IMR-90 (cell line): ENCODE measurements around the gene FOXB2.

Experiments
- BHLHE40 ChIP-seq: fragments of 150-350 bp; IDR thresholded peaks from 2 replicates; pipeline ENCODE4 v1.6.1; 2016; ENCODE audit warnings: mild to moderate bottlenecking, low read depth, low read length
- CEBPB ChIP-seq: IDR thresholded peaks from 2 replicates; pipeline ENCODE4 v1.6.1; 2012; ENCODE audit warnings: low read depth, low read length, improper control_type of control experiment
- CHD1 ChIP-seq: IDR thresholded peaks from 2 replicates; pipeline ENCODE4 v1.6.1; 2012; ENCODE audit warnings: low read depth, low read length, improper control_type of control experiment
- FOS ChIP-seq: fragments of 150-350 bp; IDR thresholded peaks from 2 replicates; pipeline ENCODE4 v1.6.1; 2016; ENCODE audit warnings: low read depth, low read length
- MAFK ChIP-seq: IDR thresholded peaks from 2 replicates; pipeline ENCODE4 v1.6.1; 2012; ENCODE audit warnings: low read depth, low read length, improper control_type of control experiment
- MAZ ChIP-seq: IDR thresholded peaks from 2 replicates; pipeline ENCODE4 v1.6.1; 2012; ENCODE audit warnings: low read depth, mild to moderate bottlenecking, low read length, improper control_type of control experiment, moderate library complexity, borderline replicate concordance
- MXI1 ChIP-seq: IDR thresholded peaks from 2 replicates; pipeline ENCODE4 v1.6.1; 2012; ENCODE audit warnings: low read depth, mild to moderate bottlenecking, low read length, moderate library complexity, borderline replicate concordance
- NFE2L2 ChIP-seq: fragments of 150-350 bp; IDR thresholded peaks from 2 replicates; pipeline ENCODE4 v1.6.1; 2016; ENCODE audit warnings: low read depth, mild to moderate bottlenecking, low read length
- POLR2A ChIP-seq: IDR thresholded peaks from 2 replicates; pipeline ENCODE4 v1.6.1; 2012; ENCODE audit warnings: mild to moderate bottlenecking, low read depth, low read length
- RAD21 ChIP-seq: IDR thresholded peaks from 2 replicates; pipeline ENCODE4 v1.6.1; 2012; ENCODE audit warnings: low read length, improper control_type of control experiment
- RCOR1 ChIP-seq: IDR thresholded peaks from 2 replicates; pipeline ENCODE4 v1.6.1; 2012; ENCODE audit warnings: mild to moderate bottlenecking, low read length, improper control_type of control experiment; ENCODE audit not compliant: insufficient replicate concordance
- RFX5 ChIP-seq: IDR thresholded peaks from 2 replicates; pipeline ENCODE4 v1.8.0; 2012; ENCODE audit warnings: low read depth, mild to moderate bottlenecking, low read length, moderate library complexity
- SMC3 ChIP-seq: fragments of 150-350 bp; IDR thresholded peaks from 2 replicates; pipeline ENCODE4 v1.6.1; 2016; ENCODE audit warnings: low read depth, mild to moderate bottlenecking, antibody characterized with exemption, low read length, moderate library complexity
- TF ChIP-seq, protein P1 (sequence below): conservative IDR thresholded peaks from 2 replicates; pipeline ENCODE4 v1.5.1; 2012; ENCODE audit warnings: mild to moderate bottlenecking, low read depth, low read length, improper control_type of control experiment

DNA sequence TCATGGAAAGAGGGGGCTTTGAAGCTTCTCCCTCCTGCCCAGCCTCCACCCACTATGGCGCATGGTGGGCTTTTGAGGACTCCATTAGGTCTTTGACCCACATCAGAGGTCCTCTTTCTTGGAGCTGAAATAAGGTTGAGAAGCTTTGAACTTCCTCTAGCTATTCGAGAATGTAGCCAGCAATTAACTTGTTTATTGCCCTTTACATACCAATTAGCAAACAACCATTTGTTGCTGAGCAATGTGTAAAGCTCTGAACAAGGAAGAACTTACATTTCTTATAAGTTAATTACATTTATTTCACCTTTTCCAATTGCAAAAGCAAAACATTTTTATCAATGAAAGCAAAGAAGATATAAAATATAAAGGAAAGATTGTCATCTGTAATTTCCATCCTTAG is 30.5 kb upstream of the FOXB2 start:
- no peak for TF ChIP-seq CHD1
- no peak for TF ChIP-seq RAD21
- no peak for TF ChIP-seq POLR2A
- TF ChIP-seq MAFK: no peak
- TF ChIP-seq FOS: no peak
- TF ChIP-seq, protein P1, sequence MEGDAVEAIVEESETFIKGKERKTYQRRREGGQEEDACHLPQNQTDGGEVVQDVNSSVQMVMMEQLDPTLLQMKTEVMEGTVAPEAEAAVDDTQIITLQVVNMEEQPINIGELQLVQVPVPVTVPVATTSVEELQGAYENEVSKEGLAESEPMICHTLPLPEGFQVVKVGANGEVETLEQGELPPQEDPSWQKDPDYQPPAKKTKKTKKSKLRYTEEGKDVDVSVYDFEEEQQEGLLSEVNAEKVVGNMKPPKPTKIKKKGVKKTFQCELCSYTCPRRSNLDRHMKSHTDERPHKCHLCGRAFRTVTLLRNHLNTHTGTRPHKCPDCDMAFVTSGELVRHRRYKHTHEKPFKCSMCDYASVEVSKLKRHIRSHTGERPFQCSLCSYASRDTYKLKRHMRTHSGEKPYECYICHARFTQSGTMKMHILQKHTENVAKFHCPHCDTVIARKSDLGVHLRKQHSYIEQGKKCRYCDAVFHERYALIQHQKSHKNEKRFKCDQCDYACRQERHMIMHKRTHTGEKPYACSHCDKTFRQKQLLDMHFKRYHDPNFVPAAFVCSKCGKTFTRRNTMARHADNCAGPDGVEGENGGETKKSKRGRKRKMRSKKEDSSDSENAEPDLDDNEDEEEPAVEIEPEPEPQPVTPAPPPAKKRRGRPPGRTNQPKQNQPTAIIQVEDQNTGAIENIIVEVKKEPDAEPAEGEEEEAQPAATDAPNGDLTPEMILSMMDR: no peak
- no peak for TF ChIP-seq NFE2L2
- TF ChIP-seq RFX5: no peak
- TF ChIP-seq MXI1: no peak
- no peak for TF ChIP-seq BHLHE40
- no peak for TF ChIP-seq CEBPB
- TF ChIP-seq RCOR1: no peak
- no peak for TF ChIP-seq SMC3
- TF ChIP-seq MAZ: no peak
